Nasal cavity respiratory epithelium epithelial cell of viscerocranial mucosa (primary cell): ENCODE results near the gene SIX2. TPM values are rescaled to one million over a fixed set of nuclear protein-coding genes. Genes with fewer than 3 reads are reported as not detected.

Experiments
- total RNA-seq: library from RNA; depleted of rRNA; stranded (reverse); fragments of >200 nt; gene quantifications from 2 replicates; pipeline ENCODE4 v1.2.3, GENCODE V29; 2014

Gene SIX2
- total RNA-seq = 3.4 and 11.6 TPM in 2 replicates

GRCh38 chr2:45009303-45009927, at the start of gene SIX2:
Gene SIX2, minus strand, starts transcription at chr2:45009452. Its CDS starts 342 bp downstream, at chr2:45009110.

Other genes starting within 250 kb of the SIX2 start
- 0.68 and 4.1 TPM in 2 replicates for gene SIX3, start 67.8 kb downstream of the SIX2 start, total RNA-seq